ENCODE results near the gene ACBD3.
"Not testable (repeated sequence)": the region's sequence is repeated elsewhere in the genome, so short reads cannot be mapped to it uniquely, and the experiment has no call there.

DNA sequence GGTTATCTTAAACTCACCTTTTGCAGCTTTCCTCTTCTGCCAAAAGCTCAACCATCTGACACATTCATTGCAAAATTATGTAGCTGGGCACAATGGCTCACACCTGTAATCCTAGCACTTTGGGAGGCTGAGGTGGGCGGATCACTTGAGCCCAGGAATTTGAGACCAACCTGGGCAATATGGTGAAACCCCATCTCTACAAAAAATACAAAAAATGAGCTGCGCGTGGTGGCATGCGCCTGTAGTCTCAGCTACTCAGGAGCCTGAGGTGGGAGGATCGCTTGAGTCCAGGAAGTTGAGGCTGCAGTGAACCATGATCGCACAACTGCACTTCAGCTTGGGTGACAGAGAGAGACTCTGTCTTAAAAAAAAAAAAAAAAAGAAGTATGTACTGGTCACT lies 16.1 kb upstream of the ACBD3 start:
- TF ChIP-seq BACH2 (CRISPR knock-in tag; IDR thresholded peaks at IDR 0.05; ENCODE audit: borderline replicate concordance); ZNF70 (CRISPR knock-in tag; IDR thresholded peaks at IDR 0.05); TOX (CRISPR knock-in tag; IDR thresholded peaks at IDR 0.05; ENCODE audit: borderline replicate concordance): not testable (repeated sequence)
